Measurements from ENCODE around the gene PLB1.

GRCh38 chr2:28486526-28486925 is 9.3 kb upstream of the PLB1 start:
- TF ChIP-seq CTCF (IDR thresholded peaks at IDR 0.05): no peak
- no peak for TF ChIP-seq EP300 (IDR thresholded peaks at IDR 0.05)
- TF ChIP-seq POLR2AphosphoS5 (IDR thresholded peaks at IDR 0.05): no peak
